Measurements from ENCODE around the gene EME1.
A peak's percentile ranks its signal among the peaks of the same experiment; 100 is the strongest.

Gene EME1

GRCh38 chr17:50363217-50364060 is 9.6 kb upstream of the EME1 start:
- peak; percentile 50 for DNase-seq (ENCODE audit: low spot score)

GRCh38 chr17:50364061-50364458 is 9.0 kb upstream of the EME1 start:
- DNase-seq (ENCODE audit: low spot score), result no peak

- DNase-seq (ENCODE audit: low spot score), result no peak
These were observed 8.3 kb upstream of the EME1 start for GRCh38 chr17:50364715-50365114.

GRCh38 chr17:50365165-50365564 is 7.9 kb upstream of the EME1 start:
- no peak for DNase-seq (ENCODE audit: low spot score)

- no peak for DNase-seq (ENCODE audit: low spot score)
These were observed 7.2 kb upstream of the EME1 start for GRCh38 chr17:50365649-50366393.

- DNase-seq (ENCODE audit: low spot score), result no peak
These were observed 5.6 kb upstream of the EME1 start for GRCh38 chr17:50367401-50367800.

- DNase-seq (ENCODE audit: low spot score), result no peak
These were observed 3.0 kb upstream of the EME1 start for GRCh38 chr17:50370052-50370451.

GRCh38 chr17:50371526-50371925 is 1.5 kb upstream of the EME1 start:
- no peak for DNase-seq (ENCODE audit: low spot score)

- DNase-seq (ENCODE audit: low spot score), result no peak
These were observed 739 bp upstream of the EME1 start for GRCh38 chr17:50372222-50372757.

- DNase-seq (ENCODE audit: low spot score), result no peak
These were observed 676 bp downstream of the EME1 start for GRCh38 chr17:50373705-50374104.

- DNase-seq (ENCODE audit: low spot score), result no peak
These were observed 3.0 kb downstream of the EME1 start for GRCh38 chr17:50375858-50376538.

GRCh38 chr17:50379351-50380132 is 6.5 kb downstream of the EME1 start:
- no peak for DNase-seq (ENCODE audit: low spot score)

GRCh38 chr17:50380369-50381259 is 7.6 kb downstream of the EME1 start:
- no peak for DNase-seq (ENCODE audit: low spot score)

GRCh38 chr17:50381260-50381815 is 8.3 kb downstream of the EME1 start:
- DNase-seq (ENCODE audit: low spot score), result no peak

GRCh38 chr17:50381920-50382319 is 8.9 kb downstream of the EME1 start:
- DNase-seq (ENCODE audit: low spot score), result no peak

- no peak for DNase-seq (ENCODE audit: low spot score)
These were observed 9.9 kb downstream of the EME1 start for GRCh38 chr17:50382931-50383330.

- DNase-seq (ENCODE audit: low spot score), result no peak
These were observed 13.5 kb downstream of the EME1 start for GRCh38 chr17:50386510-50386909.

GRCh38 chr17:50388728-50389127 is 15.7 kb downstream of the EME1 start:
- DNase-seq (ENCODE audit: low spot score), result no peak

- no peak for DNase-seq (ENCODE audit: low spot score)
These were observed 16.5 kb downstream of the EME1 start for GRCh38 chr17:50389534-50389933.

- DNase-seq (ENCODE audit: low spot score), result no peak
These were observed 19.6 kb downstream of the EME1 start for GRCh38 chr17:50392621-50393020.

Measured in SK-N-DZ (cell line).